ENCODE results near the gene ARHGAP20.

The ARHGAP20 gene

GRCh38 chr11:110710628-110711381, 1.4 kb downstream of the ARHGAP20 start:
- DNase-seq (ENCODE audit: extremely low read depth, low read depth) = no peak
- TF ChIP-seq CTCF (IDR thresholded peaks at IDR 0.05; ENCODE audit: low read depth, low read length, missing control alignments) = no peak
- 0 out of 2 replicates have a peak overlapping the region, but pooled peaks have one; percentile 5 for H3K4me3 ChIP-seq (replicated peaks; ENCODE audit: low read depth, low read length)

- no peak for TF ChIP-seq CTCF (IDR thresholded peaks at IDR 0.05; ENCODE audit: low read depth, low read length, missing control alignments)
- no peak for DNase-seq (ENCODE audit: extremely low read depth, low read depth)
- H3K4me3 ChIP-seq (replicated peaks; ENCODE audit: low read depth, low read length) = no peak overlapping the region
Measured at GRCh38 chr11:110704210-110704864, 7.9 kb downstream of the ARHGAP20 start.

GRCh38 chr11:110691926-110692325, 20.3 kb downstream of the ARHGAP20 start:
- TF ChIP-seq CTCF (IDR thresholded peaks at IDR 0.05; ENCODE audit: low read depth, low read length, missing control alignments) = no peak
- DNase-seq (ENCODE audit: extremely low read depth, low read depth) = no peak
- no peak overlapping the region for H3K4me3 ChIP-seq (replicated peaks; ENCODE audit: low read depth, low read length)

- TF ChIP-seq CTCF (IDR thresholded peaks at IDR 0.05; ENCODE audit: low read depth, low read length, missing control alignments) = no peak
- H3K4me3 ChIP-seq (replicated peaks; ENCODE audit: low read depth, low read length) = no peak overlapping the region
- DNase-seq (ENCODE audit: extremely low read depth, low read depth) = no peak
Measured at GRCh38 chr11:110689306-110689705, 22.9 kb downstream of the ARHGAP20 start.

GRCh38 chr11:110679323-110679975, 32.8 kb downstream of the ARHGAP20 start:
- TF ChIP-seq CTCF (IDR thresholded peaks at IDR 0.05; ENCODE audit: low read depth, low read length, missing control alignments) = no peak
- no peak for DNase-seq (ENCODE audit: extremely low read depth, low read depth)
- no peak overlapping the region for H3K4me3 ChIP-seq (replicated peaks; ENCODE audit: low read depth, low read length)

- DNase-seq (ENCODE audit: extremely low read depth, low read depth) = no peak
- TF ChIP-seq CTCF (IDR thresholded peaks at IDR 0.05; ENCODE audit: low read depth, low read length, missing control alignments) = no peak
Measured at GRCh38 chr11:110675548-110675947, 36.7 kb downstream of the ARHGAP20 start.

More at GRCh38 chr11:110675548-110675947, 36.7 kb downstream of the ARHGAP20 start:
- H3K4me3 ChIP-seq (replicated peaks; ENCODE audit: low read depth, low read length) = no peak overlapping the region

Measured in HFF-Myc (cell line).